MCF 10A (cell line): ENCODE results near the gene GLMN. TPM values are rescaled to one million over a fixed set of nuclear protein-coding genes. Genes with fewer than 3 reads are reported as not detected.

Experiments used
- BruUV-seq: library from RNA; stranded (reverse); fragments of 400-500 nt; replicated peaks from 2 replicates; lab custom pipeline; 2021; lab: Mats Ljungman, UMichigan
- CTCF ChIA-PET: fragments of 300-600 bp; sonication (Branson Sonifier 250); formaldehyde crosslinking; extraction: SDS; loops from one replicate; lab custom pipeline; 2021; ENCODE audit warnings: antibody characterized with exemption, inconsistent platforms; lab: Yijun Ruan, JAX
- POLR2A ChIA-PET: fragments of 300-600, 350-650 bp; sonication (Branson Sonifier 250); formaldehyde crosslinking; extraction: SDS; loops from one replicate; lab custom pipeline; 2020; ENCODE audit warnings: antibody characterized with exemption, inconsistent platforms; lab: Yijun Ruan, JAX
- DNase-seq: peaks from one replicate; pipeline ENCODE4 v3.0.0-alpha.2; 2018; ENCODE audit not compliant: unreplicated experiment
- H3K27ac Mint-ChIP-seq: one replicate; pipeline ENCODE4 v1.8.0; 2022; ENCODE audit warnings: mild to moderate bottlenecking, low read depth, mixed read lengths; ENCODE audit not compliant: unreplicated experiment
- H3K27me3 Mint-ChIP-seq: one replicate; pipeline ENCODE4 v1.8.0; 2022; ENCODE audit warnings: mixed read lengths; ENCODE audit not compliant: insufficient read depth, unreplicated experiment
- H3K36me3 Mint-ChIP-seq: one replicate; pipeline ENCODE4 v1.8.0; 2022; ENCODE audit warnings: mild to moderate bottlenecking, moderate library complexity, mixed read lengths; ENCODE audit not compliant: insufficient read depth, unreplicated experiment
- H3K4me1 Mint-ChIP-seq: one replicate; pipeline ENCODE4 v1.8.0; 2022; ENCODE audit warnings: mixed read lengths; ENCODE audit not compliant: insufficient read depth, unreplicated experiment
- H3K4me3 Mint-ChIP-seq: one replicate; pipeline ENCODE4 v1.8.0; 2022; ENCODE audit warnings: mild to moderate bottlenecking, moderate library complexity, mixed read lengths; ENCODE audit not compliant: unreplicated experiment
- H3K9me3 Mint-ChIP-seq: one replicate; pipeline ENCODE4 v1.8.0; 2022; ENCODE audit warnings: mixed read lengths; ENCODE audit not compliant: unreplicated experiment
- intact Hi-C: fragments of 100-400 bp; cut with micrococcal nuclease; formaldehyde crosslinking; loops from 2 replicates; pipeline ENCODE4 v1.14.1; 2022
- total RNA-seq: library from RNA; stranded (reverse); gene quantifications from 2 replicates; pipeline ENCODE4 v1.2.3, GENCODE V29; 2022
- TF ChIP-seq, protein P1 (sequence below): fragments of 200-600 bp; IDR thresholded peaks from one replicate; pipeline ENCODE4 v1.8.0; 2022; ENCODE audit warnings: antibody characterized with exemption, mild to moderate bottlenecking; ENCODE audit not compliant: unreplicated experiment

The GLMN gene
- total RNA-seq, 1 experiment from 2014 or later = 10.1 TPM

DNA sequence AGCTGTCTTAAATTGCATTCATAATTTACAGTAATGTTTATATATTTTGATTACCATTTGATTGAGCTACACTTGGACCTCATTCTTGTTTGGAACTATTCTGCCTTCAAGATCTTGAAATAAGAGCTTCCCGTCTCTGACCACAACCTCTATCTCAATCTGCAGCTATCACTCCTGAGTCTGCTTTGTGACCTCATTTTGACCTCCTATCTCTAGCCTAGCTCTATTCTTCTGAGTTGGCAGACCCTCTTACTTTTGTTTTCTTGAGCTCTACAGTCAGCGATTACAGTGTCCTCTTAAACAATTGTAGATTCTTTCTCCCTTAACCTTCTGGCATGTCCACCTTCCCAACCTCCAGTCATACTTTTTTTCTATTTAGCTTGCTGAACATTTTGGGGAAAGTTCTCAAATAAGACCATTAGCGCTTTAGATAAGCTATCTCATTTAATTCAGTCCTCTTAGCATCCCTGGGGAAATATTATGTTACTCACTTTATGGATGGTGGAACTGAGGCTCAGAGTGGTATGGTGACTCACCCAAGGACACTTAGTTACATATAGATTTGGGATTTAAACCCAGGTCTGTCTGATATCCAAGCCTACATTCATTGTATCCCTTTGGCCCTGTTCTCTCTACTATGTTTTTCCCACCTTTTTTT is 19.2 kb upstream of the GLMN start:
- no peaks in the 10 kb centered on the region for H3K9me3 Mint-ChIP-seq
- ChIA-PET POLR2A (interaction anchor here (0.7 kb wide), 2 partner anchors 10 to 60 kb away, joined by 3 to 5 read pairs; no protein-coding TSS in a partner anchor), CTCF (interaction anchor here (0.6 to 1.7 kb wide), 2 partner anchors 7 to 296 kb away, joined by 4 to 7 read pairs; no protein-coding TSS in a partner anchor)
- no peak overlapping the region for H3K27ac Mint-ChIP-seq
- H3K4me1 Mint-ChIP-seq = no peaks in the 10 kb centered on the region
- no peak for DNase-seq
- no TSS peak for BruUV-seq
- H3K4me3 Mint-ChIP-seq = no peak overlapping the region
- intact Hi-C loops = no loop called here
- H3K36me3 Mint-ChIP-seq = peaks cover 46% of the 10 kb centered on the region
- TF ChIP-seq, protein P1, sequence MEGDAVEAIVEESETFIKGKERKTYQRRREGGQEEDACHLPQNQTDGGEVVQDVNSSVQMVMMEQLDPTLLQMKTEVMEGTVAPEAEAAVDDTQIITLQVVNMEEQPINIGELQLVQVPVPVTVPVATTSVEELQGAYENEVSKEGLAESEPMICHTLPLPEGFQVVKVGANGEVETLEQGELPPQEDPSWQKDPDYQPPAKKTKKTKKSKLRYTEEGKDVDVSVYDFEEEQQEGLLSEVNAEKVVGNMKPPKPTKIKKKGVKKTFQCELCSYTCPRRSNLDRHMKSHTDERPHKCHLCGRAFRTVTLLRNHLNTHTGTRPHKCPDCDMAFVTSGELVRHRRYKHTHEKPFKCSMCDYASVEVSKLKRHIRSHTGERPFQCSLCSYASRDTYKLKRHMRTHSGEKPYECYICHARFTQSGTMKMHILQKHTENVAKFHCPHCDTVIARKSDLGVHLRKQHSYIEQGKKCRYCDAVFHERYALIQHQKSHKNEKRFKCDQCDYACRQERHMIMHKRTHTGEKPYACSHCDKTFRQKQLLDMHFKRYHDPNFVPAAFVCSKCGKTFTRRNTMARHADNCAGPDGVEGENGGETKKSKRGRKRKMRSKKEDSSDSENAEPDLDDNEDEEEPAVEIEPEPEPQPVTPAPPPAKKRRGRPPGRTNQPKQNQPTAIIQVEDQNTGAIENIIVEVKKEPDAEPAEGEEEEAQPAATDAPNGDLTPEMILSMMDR = no peak
- no peaks in the 10 kb centered on the region for H3K27me3 Mint-ChIP-seq

DNA sequence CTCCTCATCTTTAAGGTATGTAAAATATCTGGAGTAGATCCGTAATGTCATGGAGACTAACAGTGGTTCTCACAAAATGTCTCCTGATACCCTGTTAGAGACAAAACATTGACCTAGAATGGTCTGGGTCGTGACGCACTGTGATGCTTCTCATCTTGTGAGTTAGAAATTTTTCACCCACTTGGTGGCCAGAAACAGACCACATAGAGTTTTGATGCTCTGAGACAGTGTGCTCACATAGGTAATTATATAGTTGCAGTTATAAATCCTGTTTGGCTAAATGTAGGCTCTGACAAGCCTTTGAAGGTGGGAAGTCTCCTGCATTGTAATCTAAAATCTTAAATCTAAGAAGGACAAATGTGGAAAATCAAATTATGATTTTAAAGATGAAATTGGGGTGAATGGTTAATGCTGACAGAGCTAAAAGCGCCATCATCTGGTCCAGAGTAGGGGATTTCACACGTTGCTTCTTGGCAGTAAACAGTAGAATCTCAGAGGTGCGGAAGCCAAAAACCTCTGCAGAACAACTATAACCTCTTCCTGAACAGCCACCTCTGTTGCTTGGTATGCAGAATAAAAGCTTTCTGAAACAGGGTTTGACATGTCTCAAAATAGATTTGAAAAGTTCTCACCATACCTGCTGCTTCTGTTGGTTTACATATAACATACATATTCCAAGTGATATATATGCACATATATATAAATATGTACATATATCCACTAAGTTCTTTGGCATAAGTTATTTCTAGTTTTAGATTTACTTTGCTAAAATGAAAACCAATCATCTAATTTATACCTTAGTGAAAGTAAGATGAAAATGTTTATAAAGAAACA is 17.2 kb upstream of the GLMN start:
- DNase-seq = no peak
- H3K9me3 Mint-ChIP-seq = no peaks in the 10 kb centered on the region
- CTCF ChIA-PET = interaction anchor here (0.5 to 1.0 kb wide), 6 partner anchors 10 to 1600 kb away, joined by 3 to 4 read pairs (median 4); no protein-coding TSS in a partner anchor
- peaks cover 43% of the 10 kb centered on the region for H3K36me3 Mint-ChIP-seq
- TF ChIP-seq, protein P1 = no peak
- intact Hi-C loops = no loop called here
- H3K4me1 Mint-ChIP-seq = no peaks in the 10 kb centered on the region
- POLR2A ChIA-PET = interaction anchor here (1.0 to 1.6 kb wide), 2 partner anchors 13 to 17 kb away, joined by 3 to 4 read pairs; partner anchors contain the start of gene RPAP2
- no peak overlapping the region for H3K27ac Mint-ChIP-seq
- H3K4me3 Mint-ChIP-seq = no peak overlapping the region
- H3K27me3 Mint-ChIP-seq = no peaks in the 10 kb centered on the region
- no TSS peak for BruUV-seq

DNA sequence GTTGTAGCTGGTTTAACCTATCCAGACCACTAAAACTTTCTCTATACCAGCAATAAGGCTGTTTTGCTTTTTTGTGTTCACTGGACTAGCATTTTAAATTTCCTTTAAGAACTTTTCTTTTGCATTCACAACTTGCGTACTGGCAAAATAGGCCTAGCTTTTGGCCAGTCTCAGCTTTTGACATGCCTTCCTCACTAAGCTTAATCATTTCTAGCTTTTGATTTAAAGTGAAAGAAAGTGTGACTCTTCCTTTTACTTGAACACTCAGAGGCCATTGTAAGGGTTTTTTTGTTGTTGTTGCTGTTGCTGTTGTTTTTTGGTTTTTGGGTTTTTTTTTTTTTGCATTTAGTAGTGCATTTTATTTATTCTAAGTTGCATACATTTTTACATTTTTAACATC is 15.2 kb upstream of the GLMN start:
- CTCF ChIA-PET = interaction anchor here (0.6 to 1.8 kb wide), 7 partner anchors 162 to 503 kb away, joined by 3 to 5 read pairs (median 3); no protein-coding TSS in a partner anchor
- Mint-ChIP-seq H3K4me1 (no peaks in the 10 kb centered on the region), H3K9me3 (no peaks in the 10 kb centered on the region), H3K27me3 (no peaks in the 10 kb centered on the region), H3K36me3 (peaks cover 55% of the 10 kb centered on the region), H3K4me3 (no peak overlapping the region), H3K27ac (no peak overlapping the region)
- TF ChIP-seq, protein P1 = no peak
- intact Hi-C loops = loop anchor here (5.0 kb wide), 1 partner anchor 433 kb away; no protein-coding TSS in a partner anchor
- POLR2A ChIA-PET = interaction anchor here (1.0 kb wide), 1 partner anchor 14 kb away, joined by 3 read pairs; no protein-coding TSS in a partner anchor
- DNase-seq = no peak
- no TSS peak for BruUV-seq
